Glutamatergic neuron (in vitro differentiated cells): ENCODE results near the gene KDM5A. TPM values are rescaled to one million over a fixed set of nuclear protein-coding genes. Genes with fewer than 3 reads are reported as not detected.

Experiments
- DNase-seq: peaks from one replicate; pipeline ENCODE4 v3.0.0; 2022
- H3K27ac Mint-ChIP-seq: one replicate; pipeline ENCODE4 v1.8.0; 2020; ENCODE audit warnings: mild to moderate bottlenecking, mixed read lengths, inconsistent platforms; ENCODE audit not compliant: unreplicated experiment
- H3K27me3 Mint-ChIP-seq: one replicate; pipeline ENCODE4 v1.8.0; 2020; ENCODE audit warnings: mild to moderate bottlenecking, moderate library complexity, mixed read lengths, inconsistent platforms; ENCODE audit not compliant: unreplicated experiment
- H3K36me3 Mint-ChIP-seq: one replicate; pipeline ENCODE4 v1.8.0; 2020; ENCODE audit warnings: mild to moderate bottlenecking, mixed read lengths, inconsistent platforms; ENCODE audit not compliant: unreplicated experiment
- H3K4me1 Mint-ChIP-seq: one replicate; pipeline ENCODE4 v1.8.0; 2020; ENCODE audit warnings: mild to moderate bottlenecking, low read depth, mixed read lengths, inconsistent platforms; ENCODE audit not compliant: unreplicated experiment
- H3K4me3 Mint-ChIP-seq: one replicate; pipeline ENCODE4 v1.8.0; 2020; ENCODE audit warnings: mild to moderate bottlenecking, mixed read lengths, inconsistent platforms; ENCODE audit not compliant: unreplicated experiment
- H3K9me3 Mint-ChIP-seq: one replicate; pipeline ENCODE4 v1.8.0; 2020; ENCODE audit warnings: mild to moderate bottlenecking, moderate library complexity, mixed read lengths, inconsistent platforms; ENCODE audit not compliant: unreplicated experiment
- CTCF ChIP-seq: fragments of 200-600 bp; sonication (generic); IDR thresholded peaks from one replicate; pipeline ENCODE4 v1.5.0; 2021; ENCODE audit not compliant: partially characterized antibody, unreplicated experiment
- total RNA-seq: library from RNA; stranded (reverse); fragmentation: NEBNext Ultra II Directional; extraction: Animal tissue kit (Norgen Biotek cat#: 25700); gene quantifications from one replicate; pipeline ENCODE4 v1.2.1, GENCODE V29; 2021; ENCODE audit not compliant: unreplicated experiment

The KDM5A gene
- total RNA-seq, 1 donor from 2014 or later: 86.4 TPM

DNA sequence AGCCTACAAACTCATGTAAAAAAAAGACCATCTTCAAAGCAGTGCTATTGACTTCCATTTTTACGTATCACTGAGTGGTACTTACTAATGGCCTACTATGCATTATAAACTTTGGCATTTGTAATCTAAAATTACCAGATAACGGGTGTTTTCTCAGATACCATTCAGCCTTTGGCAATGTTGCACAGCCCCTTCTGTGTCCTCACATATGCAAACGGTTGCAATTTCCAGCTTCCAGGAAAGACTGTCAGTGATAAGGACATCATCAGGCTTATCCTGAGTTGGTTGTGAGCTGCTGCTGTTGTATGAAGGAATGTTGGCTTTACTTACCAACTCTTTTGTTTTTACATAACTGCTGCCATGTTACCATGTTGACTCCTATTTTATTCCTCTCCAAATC lies 124.9 kb downstream of the KDM5A start:
- no peak for TF ChIP-seq CTCF
- Mint-ChIP-seq H3K4me3 (no peak overlapping the region), H3K4me1 (no peaks in the 10 kb centered on the region), H3K36me3 (no peaks in the 10 kb centered on the region), H3K27ac (no peak overlapping the region), H3K9me3 (peaks cover 3% of the 10 kb centered on the region), H3K27me3 (no peaks in the 10 kb centered on the region)
- no peak for DNase-seq

DNA sequence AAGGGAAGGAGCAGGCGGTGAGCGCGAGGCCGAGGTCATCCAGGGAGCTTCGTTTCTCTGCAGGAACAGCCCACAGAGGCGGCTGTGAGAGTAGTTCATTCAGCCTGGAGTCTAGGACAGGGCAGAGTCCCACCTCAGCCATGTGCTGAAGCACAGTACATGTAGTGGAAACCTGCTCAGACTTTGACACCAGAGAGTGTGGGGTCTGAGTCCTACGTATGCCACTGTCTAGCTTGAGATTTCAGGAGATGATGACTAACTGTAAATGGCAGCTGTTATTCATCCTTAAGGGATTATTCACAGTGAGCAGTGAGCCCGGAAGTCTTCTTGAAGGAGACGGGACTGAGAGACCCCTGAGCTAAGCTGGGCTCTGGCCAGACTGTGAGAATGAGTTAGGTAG lies 125.5 kb downstream of the KDM5A start:
- Mint-ChIP-seq H3K4me1 (no peaks in the 10 kb centered on the region), H3K36me3 (no peaks in the 10 kb centered on the region), H3K4me3 (no peak overlapping the region), H3K27me3 (no peaks in the 10 kb centered on the region), H3K9me3 (peaks cover 3% of the 10 kb centered on the region), H3K27ac (no peak overlapping the region)
- no peak for TF ChIP-seq CTCF
- DNase-seq: no peak

DNA sequence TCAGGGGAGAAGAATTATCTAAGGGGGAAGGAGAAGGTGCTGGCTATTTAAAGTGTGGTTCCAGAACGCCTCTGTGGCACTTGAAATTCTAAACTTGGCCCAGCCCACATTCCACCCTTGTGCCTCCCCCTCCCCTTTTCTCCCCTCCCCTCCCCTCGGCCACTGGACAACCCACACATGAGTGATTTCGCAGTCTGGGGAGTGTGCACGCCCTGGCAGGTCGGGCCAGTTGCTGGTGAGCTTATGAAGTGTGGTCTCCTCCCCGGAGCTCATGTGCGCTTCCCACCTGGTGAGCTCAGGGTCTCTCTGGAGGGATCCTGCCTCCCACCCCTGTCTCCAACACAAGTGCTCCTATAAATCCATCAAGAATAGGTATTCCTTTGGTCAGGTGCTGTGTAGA lies 126.3 kb downstream of the KDM5A start, which contains the start of gene SLC6A13:
TSS of gene SLC6A13 (minus strand) at position 20 of the 400 bp plus-strand sequence. CDS start 2,784 bp downstream, outside the sequence.
- peaks cover 9% of the 10 kb centered on the region for H3K9me3 Mint-ChIP-seq
- H3K27me3 Mint-ChIP-seq: no peaks in the 10 kb centered on the region
- no peak for DNase-seq
- H3K4me3 Mint-ChIP-seq: no peak within 1 kb of the TSS
- TF ChIP-seq CTCF: no peak
- H3K36me3 Mint-ChIP-seq: no peaks in the 10 kb centered on the region
- H3K27ac Mint-ChIP-seq: no peak within 1 kb of the TSS
- H3K4me1 Mint-ChIP-seq: no peaks in the 10 kb centered on the region

- TF ChIP-seq CTCF: no peak
- no peak for DNase-seq
- Mint-ChIP-seq H3K27me3 (no peaks in the 10 kb centered on the region), H3K27ac (no peak overlapping the region), H3K4me3 (no peak overlapping the region), H3K4me1 (no peaks in the 10 kb centered on the region), H3K9me3 (peaks cover 11% of the 10 kb centered on the region), H3K36me3 (no peaks in the 10 kb centered on the region)
Observed at GRCh38 chr12:262113-262512, 127.0 kb downstream of the KDM5A start.

DNA sequence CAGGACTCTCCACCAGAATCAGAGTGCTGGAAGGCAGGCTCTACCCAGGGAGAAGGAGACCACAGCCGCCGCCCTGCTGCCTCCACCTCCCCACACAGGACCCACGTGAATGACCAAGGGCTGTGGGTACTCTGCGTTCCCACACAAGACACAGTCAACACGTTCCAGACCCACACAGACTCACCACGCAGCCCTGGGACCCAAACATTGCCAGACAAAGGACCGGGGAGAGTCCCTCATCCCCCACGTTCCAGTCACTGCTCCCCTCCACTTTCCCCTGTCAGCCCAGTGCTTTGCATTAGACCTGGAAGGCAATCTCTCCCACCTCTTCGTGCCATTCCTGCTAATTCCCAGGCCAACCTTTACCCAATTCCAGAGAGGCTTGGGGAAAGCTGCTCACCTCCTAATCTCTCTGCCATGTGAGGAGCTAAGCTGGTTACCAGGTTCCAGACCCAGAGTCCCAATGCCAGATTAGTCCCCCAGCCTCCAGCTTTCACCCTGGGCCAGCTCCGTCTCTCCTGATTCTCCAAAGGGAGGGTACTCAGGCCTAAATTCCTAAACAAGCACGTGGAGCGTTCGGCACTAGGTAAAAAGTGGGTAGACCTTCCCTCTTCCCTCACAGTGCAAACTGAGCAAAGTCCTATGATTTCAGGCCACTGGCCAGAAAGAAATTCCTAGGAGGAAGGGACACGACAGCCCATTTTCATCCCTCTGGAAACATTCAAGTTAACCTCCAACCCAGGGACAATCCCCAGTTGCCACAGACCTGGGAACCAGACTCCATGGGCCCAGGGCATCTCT lies 131.4 kb downstream of the KDM5A start:
- Mint-ChIP-seq H3K27me3 (no peaks in the 10 kb centered on the region), H3K27ac (no peak overlapping the region), H3K4me3 (no peak overlapping the region), H3K36me3 (no peaks in the 10 kb centered on the region), H3K4me1 (no peaks in the 10 kb centered on the region), H3K9me3 (peaks cover 9% of the 10 kb centered on the region)
- no peak for TF ChIP-seq CTCF
- no peak for DNase-seq
